Adrenal gland (tissue), 19 donors: ENCODE measurements around the gene TBCE. TPM values are rescaled to one million over a fixed set of nuclear protein-coding genes. Genes with fewer than 3 reads are reported as not detected.
A peak's percentile ranks its signal among the peaks of the same experiment; 100 is the strongest.

Source experiments
- DNase-seq, 7 donors: peaks; one replicate each; pipeline ENCODE4 v3.0.0-alpha.2; 2019 to 2020
- H3K27ac ChIP-seq, 5 donors: fragments of 200-600 bp; sonication (generic) in 4 of 5; 1 replicate in 3 of 5; 2 replicates in 2 of 5; pipeline versions ENCODE4 v1.5.1 to v1.8.0; 2016 to 2020; ENCODE audit warnings: mild to moderate bottlenecking in 1 of 5
- H3K27me3 ChIP-seq: fragments of 200-600 bp; 2 replicates; pipeline ENCODE4 v1.8.0; 2021
- H3K36me3 ChIP-seq, 2 donors: fragments of 200-600 bp; replicated peaks in 1 of 2; 1 replicate in 1 of 2; 2 replicates in 1 of 2; pipeline versions ENCODE4 v1.5.1 to v1.8.0; 2018 to 2022
- H3K4me1 ChIP-seq, 2 donors: fragments of 200-600 bp; replicated peaks in 1 of 2; 1 replicate in 1 of 2; 2 replicates in 1 of 2; pipeline versions ENCODE4 v1.5.1 to v1.8.0; 2018 to 2021
- H3K4me3 ChIP-seq, 4 donors: fragments of 200-600 bp; sonication (generic) in 3 of 4; one replicate each; pipeline ENCODE4 v1.5.1; 2016 to 2018
- H3K9me3 ChIP-seq, 3 donors: fragments of 200-600 bp; sonication (generic) in 1 of 3; replicated peaks in 1 of 3; 1 replicate in 2 of 3; 2 replicates in 1 of 3; pipeline versions ENCODE4 v1.5.1 to v1.8.0; 2016 to 2021
- POLR2A ChIP-seq, 2 donors: fragments of 450-650 bp; IDR thresholded peaks; one replicate each; pipeline ENCODE4 v1.6.1; 2017; ENCODE audit warnings: antibody characterized with exemption in 2 of 2, mild to moderate bottlenecking in 2 of 2, moderate library complexity in 1 of 2
- WGBS, 4 donors: extraction: QIAGEN DNeasy Blood & Tissue Kit in 2 of 4; methylation state at CpG; one replicate each; pipeline versions ENCODE4 v1.1.5 to v1.1.7; 2013 to 2017; 5-methylcytosine and 5-hydroxymethylcytosine counted together
- intact Hi-C, 2 donors: fragments of 100-400 bp; cut with DNase I; formaldehyde crosslinking; loops; one replicate each; pipeline versions ENCODE4 v1.14.1 to v1.15.0; 2022 to 2023
- long read RNA-seq, 10 donors: library from polyadenylated mRNA in 3 of 10; unstranded in 2 of 10; stranded (forward) in 1 of 10; transcript quantifications; one replicate each; pipeline ENCODE4 v2.0.0 and lab custom pipeline, GENCODE V29; 2021 to 2026
- polyA plus RNA-seq, 3 donors: library from polyadenylated mRNA; stranded (reverse); fragments of 200-250 nt in 2 of 3; fragments of 350-450 nt in 1 of 3; fragmentation: Illumina TruSeq in 1 of 3; extraction: RNeasy Lipid Tissue Mini Kit (QIAGEN cat#74804) in 1 of 3; gene quantifications; one replicate each; pipeline ENCODE4 v1.2.3, GENCODE V29; 2013 to 2014
- total RNA-seq, 9 donors: library from RNA; depleted of rRNA in 4 of 9; stranded (reverse); fragments of >200 nt in 4 of 9; fragments of 120-200 nt in 1 of 9; fragmentation: NEBNext Ultra II Directional in 1 of 9; extraction: Animal tissue kit (Norgen Biotek cat#: 25700) in 1 of 9; gene quantifications; one replicate each; pipeline versions ENCODE4 v1.1.0 to v1.2.4, GENCODE V29; 2013 to 2023
- TF ChIP-seq, protein P1 (sequence below), 6 experiments: fragments of 450-650 bp in 4 of 6; fragments of 200-600 bp in 2 of 6; sonication (generic) in 1 of 6; IDR thresholded peaks; 1 replicate in 5 of 6; 2 replicates in 1 of 6; pipeline versions ENCODE4 v1.5.1 to v1.8.0; 2016 to 2021; ENCODE audit warnings: antibody characterized with exemption in 6 of 6, mild to moderate bottlenecking in 2 of 6, moderate library complexity in 1 of 6
- donor health status: healthy with polysubstance abuse.
- donor health status: Bipolar disorder and iron deficiency.
- donor health status: DM: yes; HTN: yes; CAD: no.
- donor health status: DM: no; HTN: no; CAD: no.
- donor health status: DM: no; HTN: no; CAD: no.
- donor health status: DM: yes; HTN: yes; CAD: no.

The TBCE gene
- total RNA-seq, result 10 to 100 TPM; 14.7 to 41.5 (median 19.2) TPM
- 10 to 100 TPM; 37.3 to 67.2 (median 39.3) TPM for polyA plus RNA-seq
- long read RNA-seq, donor 1, full-length matches to known transcripts, result 10 of 10 reads
- long read RNA-seq, donor 1, partial matches to known transcripts, result 0 of 10 reads
- long read RNA-seq, donor 1, other reads (novel, unspliced or antisense), result 0 of 10 reads
- long read RNA-seq, donor 2, full-length matches to known transcripts, result 4 of 4 reads
- long read RNA-seq, donor 2, partial matches to known transcripts, result 0 of 4 reads
- long read RNA-seq, donor 2, other reads (novel, unspliced or antisense), result 0 of 4 reads
- long read RNA-seq, donor 3, full-length matches to known transcripts, result 9 of 15 reads
- long read RNA-seq, donor 3, partial matches to known transcripts, result 6 of 15 reads
- long read RNA-seq, donor 3, other reads (novel, unspliced or antisense), result 0 of 15 reads
- long read RNA-seq, donor 4, full-length matches to known transcripts, result 14 of 14 reads
- long read RNA-seq, donor 4, partial matches to known transcripts, result 0 of 14 reads
- long read RNA-seq, donor 4, other reads (novel, unspliced or antisense), result 0 of 14 reads
- long read RNA-seq, donor 5, full-length matches to known transcripts, result 14 of 17 reads
- long read RNA-seq, donor 5, partial matches to known transcripts, result 0 of 17 reads
- long read RNA-seq, donor 5, other reads (novel, unspliced or antisense), result 3 of 17 reads
- long read RNA-seq, donor 6, full-length matches to known transcripts, result 2 of 5 reads
- long read RNA-seq, donor 6, partial matches to known transcripts, result 0 of 5 reads
- long read RNA-seq, donor 6, other reads (novel, unspliced or antisense), result 3 of 5 reads
- long read RNA-seq, donor 7, partial matches to known transcripts, result 0 of 1 reads
- long read RNA-seq, donor 7, other reads (novel, unspliced or antisense), result 0 of 1 reads
- long read RNA-seq, donor 8, full-length matches to known transcripts, result 8 of 8 reads
- long read RNA-seq, donor 8, partial matches to known transcripts, result 0 of 8 reads
- long read RNA-seq, donor 8, other reads (novel, unspliced or antisense), result 0 of 8 reads
- long read RNA-seq, donor 9, full-length matches to known transcripts, result 6 of 6 reads
- long read RNA-seq, donor 9, partial matches to known transcripts, result 0 of 6 reads
- long read RNA-seq, donor 9, other reads (novel, unspliced or antisense), result 0 of 6 reads
- long read RNA-seq, donor 10, partial matches to known transcripts, result 0 of 2 reads
- long read RNA-seq, donor 10, other reads (novel, unspliced or antisense), result 0 of 2 reads

DNA sequence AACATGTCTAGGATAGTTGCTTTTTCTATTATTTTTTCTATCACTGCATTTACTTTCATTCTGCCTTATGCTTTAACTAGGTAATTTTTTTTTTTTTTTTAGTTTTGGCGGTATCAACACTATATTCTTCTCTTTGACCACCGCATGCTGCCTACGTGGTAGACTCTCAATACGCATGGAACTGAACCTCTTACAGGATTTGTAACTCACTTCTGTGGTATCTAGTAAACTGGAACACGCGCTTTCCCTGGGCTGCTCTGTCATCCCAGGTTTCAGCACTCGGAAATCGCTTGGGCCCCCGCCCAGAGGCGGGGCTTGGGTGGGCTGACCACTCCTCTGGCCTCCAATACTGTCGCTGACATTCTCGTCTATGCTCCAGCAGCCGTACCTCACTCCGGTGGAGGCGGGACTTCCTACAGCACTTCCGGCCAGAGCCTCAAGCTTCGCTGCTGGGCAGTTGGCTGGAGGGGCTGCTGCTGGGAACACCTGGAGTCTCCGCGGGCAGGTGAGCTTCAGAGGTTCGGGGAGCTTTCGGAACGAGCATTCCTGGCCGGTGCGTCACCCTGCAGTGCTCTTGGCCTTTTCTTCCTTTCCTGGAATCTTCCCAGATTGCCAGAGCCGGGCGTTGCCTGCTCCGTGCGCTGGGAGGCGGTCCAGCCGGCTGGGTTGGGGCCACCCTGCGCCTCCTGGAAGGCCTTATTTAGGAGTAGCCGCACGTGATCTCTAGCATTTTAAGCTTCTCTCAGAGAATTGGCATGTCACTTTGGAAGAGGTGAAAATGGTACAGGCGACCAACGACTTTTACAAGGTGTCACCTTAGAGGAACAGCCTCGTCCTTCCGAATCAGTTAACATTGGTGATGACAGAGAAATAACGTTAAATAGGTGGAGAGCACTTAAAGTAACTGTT, at the start of gene TBCE:
Gene TBCE, plus strand, starts transcription at position 428 of the 909 bp plus-strand sequence. CDS start 12,623 bp downstream, outside the sequence.
- peak within 1 kb of the TSS; percentile 24 to 87 (median 69) for H3K27ac ChIP-seq
- TF ChIP-seq POLR2A (IDR thresholded peaks at IDR 0.05), result peak; percentile 49 to 85
- TF ChIP-seq, protein P1, sequence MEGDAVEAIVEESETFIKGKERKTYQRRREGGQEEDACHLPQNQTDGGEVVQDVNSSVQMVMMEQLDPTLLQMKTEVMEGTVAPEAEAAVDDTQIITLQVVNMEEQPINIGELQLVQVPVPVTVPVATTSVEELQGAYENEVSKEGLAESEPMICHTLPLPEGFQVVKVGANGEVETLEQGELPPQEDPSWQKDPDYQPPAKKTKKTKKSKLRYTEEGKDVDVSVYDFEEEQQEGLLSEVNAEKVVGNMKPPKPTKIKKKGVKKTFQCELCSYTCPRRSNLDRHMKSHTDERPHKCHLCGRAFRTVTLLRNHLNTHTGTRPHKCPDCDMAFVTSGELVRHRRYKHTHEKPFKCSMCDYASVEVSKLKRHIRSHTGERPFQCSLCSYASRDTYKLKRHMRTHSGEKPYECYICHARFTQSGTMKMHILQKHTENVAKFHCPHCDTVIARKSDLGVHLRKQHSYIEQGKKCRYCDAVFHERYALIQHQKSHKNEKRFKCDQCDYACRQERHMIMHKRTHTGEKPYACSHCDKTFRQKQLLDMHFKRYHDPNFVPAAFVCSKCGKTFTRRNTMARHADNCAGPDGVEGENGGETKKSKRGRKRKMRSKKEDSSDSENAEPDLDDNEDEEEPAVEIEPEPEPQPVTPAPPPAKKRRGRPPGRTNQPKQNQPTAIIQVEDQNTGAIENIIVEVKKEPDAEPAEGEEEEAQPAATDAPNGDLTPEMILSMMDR (IDR thresholded peaks at IDR 0.05), result peak in 4 of 6 experiments; percentile 7 to 31 (median 18)
- DNase-seq, result peak; percentile 95 to 98 (median 97)
- H3K36me3 ChIP-seq, result no peaks in the 10 kb centered on the region
- 0% methylated on average over 21 to 38 of the region's 38 CpGs for WGBS, 4 donors
- peak within 1 kb of the TSS; percentile 46 to 85 (median 76) for H3K4me3 ChIP-seq
- peaks cover 6 to 8% of the 10 kb centered on the region in 2 donors for H3K4me1 ChIP-seq
- H3K9me3 ChIP-seq, result no peaks in the 10 kb centered on the region
- intact Hi-C loops, result no loop called here
- no peaks in the 10 kb centered on the region for H3K27me3 ChIP-seq

DNA sequence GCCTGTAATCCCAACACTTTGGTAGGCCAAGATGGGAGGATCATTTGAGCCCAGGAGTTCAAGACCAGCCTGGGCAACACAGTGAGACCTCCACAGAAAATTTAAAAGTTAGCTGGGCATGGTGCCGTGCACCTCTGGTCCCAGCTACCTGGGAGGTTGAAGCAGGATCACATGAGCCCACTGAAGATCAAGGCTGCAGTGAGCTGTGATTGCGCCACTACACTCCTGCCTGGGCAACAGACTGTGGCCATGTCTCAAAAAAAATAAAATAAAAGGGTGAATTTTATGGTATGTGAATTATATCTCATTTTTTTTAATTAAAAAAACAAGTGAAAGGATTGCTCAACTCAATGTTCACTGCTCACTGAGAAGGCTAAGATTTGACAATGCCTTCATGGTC, 48.0 kb upstream of the TBCE start:
- Histone ChIP-seq H3K4me1 (peaks cover 8 to 47% of the 10 kb centered on the region in 2 donors), H3K27ac (peak overlapping the region in 1 of 5 donors; percentile 2), H3K27me3 (no peaks in the 10 kb centered on the region), H3K4me3 (no peak overlapping the region), H3K36me3 (no peaks in the 10 kb centered on the region), H3K9me3 (no peaks in the 10 kb centered on the region)
- WGBS, 4 donors, result 86 to 96% (median 93%) methylated on average over 2 of the region's 2 CpGs
- peak in 1 of 7 donors; percentile 19 for DNase-seq
- TF ChIP-seq, protein P1 (IDR thresholded peaks at IDR 0.05), result no peak
- TF ChIP-seq POLR2A (IDR thresholded peaks at IDR 0.05), result no peak
- intact Hi-C loops, result no loop called here

DNA sequence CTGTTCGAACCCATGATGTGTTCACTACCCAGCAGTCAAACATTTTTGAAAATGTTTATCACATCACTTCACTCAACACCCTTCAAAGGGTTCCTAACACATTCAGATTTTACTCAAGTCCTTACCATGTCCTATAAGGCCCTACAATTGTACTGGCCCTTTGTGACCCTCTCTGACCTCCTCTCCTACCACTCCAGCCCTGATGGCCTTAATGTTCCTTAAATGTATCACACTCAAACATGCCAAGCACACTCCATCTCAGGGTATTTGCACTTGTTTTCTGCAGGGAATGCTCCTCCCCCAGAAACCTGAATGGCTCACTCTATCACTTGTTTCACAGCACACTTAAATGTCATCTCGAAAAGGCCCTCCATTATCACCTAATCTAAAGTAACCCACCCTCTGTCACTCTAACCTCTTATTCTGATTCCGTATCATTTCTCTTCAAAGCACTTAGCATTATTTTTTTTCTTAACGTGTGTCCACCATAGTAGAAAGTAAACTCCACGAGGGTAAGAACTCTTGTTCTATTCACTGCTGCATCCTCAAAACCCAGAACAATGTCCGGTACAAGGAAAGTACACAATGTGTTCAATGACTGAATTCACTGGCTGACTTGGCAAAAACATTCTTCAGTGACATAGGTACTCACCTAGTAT, 46.6 kb upstream of the TBCE start:
- intact Hi-C loops, result loop anchor here in 1 of 2 donors (5.0 to 10.0 kb wide), 2 partner anchors 58 to 94 kb away; no protein-coding TSS in a partner anchor
- no peaks in the 10 kb centered on the region for H3K36me3 ChIP-seq
- TF ChIP-seq, protein P1 (IDR thresholded peaks at IDR 0.05), result no peak
- TF ChIP-seq POLR2A (IDR thresholded peaks at IDR 0.05), result no peak
- H3K4me1 ChIP-seq, result peaks cover 14 to 52% of the 10 kb centered on the region in 2 donors
- no peak overlapping the region for H3K27ac ChIP-seq
- H3K4me3 ChIP-seq, result no peak overlapping the region
- WGBS, 4 donors, result 82 to 88% (median 85%) methylated on average over 6 of the region's 6 CpGs
- no peaks in the 10 kb centered on the region for H3K27me3 ChIP-seq
- no peak for DNase-seq
- H3K9me3 ChIP-seq, result no peaks in the 10 kb centered on the region
